Neutrophil (primary cell): Measurements from ENCODE around the gene ALPK3.

ENCODE experiments used
- H3K27ac ChIP-seq: fragments of 200-600 bp; sonication (generic); 2 replicates; pipeline ENCODE4 v1.5.1; 2016; ENCODE audit warnings: mild to moderate bottlenecking, moderate library complexity
- H3K27me3 ChIP-seq: fragments of 200-600 bp; sonication (generic); 2 replicates; pipeline ENCODE4 v1.6.0; 2016; ENCODE audit warnings: mild to moderate bottlenecking
- H3K36me3 ChIP-seq: fragments of 200-600 bp; sonication (generic); 2 replicates; pipeline ENCODE4 v1.5.1; 2017
- H3K4me1 ChIP-seq, 2 experiments: fragments of 200-600 bp in 1 of 2; sonication (generic) in 1 of 2; 1 replicate in 1 of 2; 2 replicates in 1 of 2; pipeline versions ENCODE4 v1.5.1 to v1.6.1; 2013 to 2016; ENCODE audit warnings: low read depth in 1 of 2, low read length in 1 of 2, mild to moderate bottlenecking in 1 of 2, moderate library complexity in 1 of 2; ENCODE audit not compliant: control insufficient read depth in 1 of 2, insufficient read depth in 1 of 2
- H3K4me3 ChIP-seq, 2 experiments: fragments of 200-600 bp in 1 of 2; sonication (generic) in 1 of 2; 1 replicate in 1 of 2; 2 replicates in 1 of 2; pipeline ENCODE4 v1.5.1; 2013 to 2016; ENCODE audit warnings: low read depth in 1 of 2, low read length in 1 of 2, mild to moderate bottlenecking in 1 of 2, moderate library complexity in 1 of 2
- H3K9me3 ChIP-seq: fragments of 200-600 bp; sonication (generic); 2 replicates; pipeline ENCODE4 v1.5.1; 2016
- CTCF ChIP-seq: fragments of 200-600 bp; sonication (generic); IDR thresholded peaks from 2 replicates; pipeline ENCODE4 v1.5.1; 2016; ENCODE audit warnings: antibody characterized with exemption

Gene ALPK3

GRCh38 chr15:84889991-84890669 lies 73.0 kb downstream of the ALPK3 start:
- TF ChIP-seq CTCF = no peak
- no peaks in the 10 kb centered on the region for H3K4me1 ChIP-seq
- H3K9me3 ChIP-seq = no peaks in the 10 kb centered on the region
- no peak overlapping the region for H3K27ac ChIP-seq
- no peaks in the 10 kb centered on the region for H3K36me3 ChIP-seq
- no peaks in the 10 kb centered on the region for H3K27me3 ChIP-seq
- H3K4me3 ChIP-seq = no peak overlapping the region

- no peaks in the 10 kb centered on the region for H3K36me3 ChIP-seq
- H3K4me3 ChIP-seq = no peak overlapping the region
- no peaks in the 10 kb centered on the region for H3K4me1 ChIP-seq
- no peak for TF ChIP-seq CTCF
- H3K9me3 ChIP-seq = no peaks in the 10 kb centered on the region
- H3K27me3 ChIP-seq = no peaks in the 10 kb centered on the region
- H3K27ac ChIP-seq = no peak overlapping the region
Measured at GRCh38 chr15:84890670-84891162, 73.6 kb downstream of the ALPK3 start.

- Histone ChIP-seq H3K4me3 (no peak overlapping the region), H3K27ac (no peak overlapping the region), H3K36me3 (no peaks in the 10 kb centered on the region), H3K9me3 (no peaks in the 10 kb centered on the region), H3K27me3 (no peaks in the 10 kb centered on the region), H3K4me1 (no peaks in the 10 kb centered on the region)
- TF ChIP-seq CTCF = no peak
Measured at GRCh38 chr15:84891339-84891738, 74.2 kb downstream of the ALPK3 start.

GRCh38 chr15:84892786-84893307 lies 75.7 kb downstream of the ALPK3 start:
- H3K36me3 ChIP-seq = no peaks in the 10 kb centered on the region
- H3K4me3 ChIP-seq = no peak overlapping the region
- H3K27me3 ChIP-seq = no peaks in the 10 kb centered on the region
- no peaks in the 10 kb centered on the region for H3K9me3 ChIP-seq
- no peak for TF ChIP-seq CTCF
- no peak overlapping the region for H3K27ac ChIP-seq
- H3K4me1 ChIP-seq = no peaks in the 10 kb centered on the region

GRCh38 chr15:84893607-84894006 lies 76.5 kb downstream of the ALPK3 start:
- H3K27me3 ChIP-seq = no peaks in the 10 kb centered on the region
- H3K9me3 ChIP-seq = no peaks in the 10 kb centered on the region
- no peak overlapping the region for H3K27ac ChIP-seq
- no peak overlapping the region for H3K4me3 ChIP-seq
- no peaks in the 10 kb centered on the region for H3K4me1 ChIP-seq
- no peak for TF ChIP-seq CTCF
- H3K36me3 ChIP-seq = no peaks in the 10 kb centered on the region
